A549 (cell line): ENCODE results near the gene SLC2A13. TPM values are rescaled to one million over a fixed set of nuclear protein-coding genes. Genes with fewer than 3 reads are reported as not detected.

Experiments
- ATAC-seq, 2 experiments: fragments of 200-7000 bp in 1 of 2; fragments of >200 bp in 1 of 2; cut with Nextera tagmentation in 1 of 2; cut with Tn5 transposase in 1 of 2; 3 replicates each; pipeline versions ENCODE4 v1.8.0 to v1.9.1; 2018 to 2020; ENCODE audit warnings: mild to moderate bottlenecking in 1 of 2, moderate library complexity in 1 of 2
- CTCF ChIA-PET: fragments of 300-600 bp; sonication (Branson Sonifier 250); formaldehyde crosslinking; extraction: SDS; loops from one replicate; lab custom pipeline; 2021; ENCODE audit warnings: antibody characterized with exemption, inconsistent platforms; lab: Yijun Ruan, JAX
- POLR2A ChIA-PET: fragments of 350-600 bp; formaldehyde crosslinking; extraction: SDS; loops from one replicate; lab custom pipeline; 2021; ENCODE audit warnings: antibody characterized with exemption, inconsistent platforms; lab: Yijun Ruan, JAX
- DNase-seq, 2 experiments: peaks; one replicate each; pipeline versions ENCODE4 v3.0.0 to v3.0.0-alpha.2; 2011 to 2016; ENCODE audit warnings: low read depth in 1 of 2, low spot score in 1 of 2
- FAIRE-seq: peaks from 2 replicates; lab custom pipeline; 2011; peaks lifted over from hg19 to GRCh38; lab: Jason Lieb, UNC
- H3K27ac ChIP-seq, 2 experiments: fragments of >200 bp; sonication (Bioruptor Twin); formaldehyde crosslinking; 3 replicates each; pipeline ENCODE4 v1.5.1; 2016 to 2017
- H3K4me1 ChIP-seq: fragments of >200 bp; sonication (Bioruptor Twin); formaldehyde crosslinking; 3 replicates; pipeline ENCODE4 v1.6.1; 2016
- H3K4me2 ChIP-seq: fragments of >200 bp; sonication (Bioruptor Twin); formaldehyde crosslinking; 3 replicates; pipeline ENCODE4 v1.6.1; 2016
- H3K4me3 ChIP-seq: fragments of >200 bp; sonication (Bioruptor Twin); formaldehyde crosslinking; 3 replicates; pipeline ENCODE4 v1.5.1; 2016
- H3K9me3 ChIP-seq: fragments of >200 bp; sonication (Bioruptor Twin); formaldehyde crosslinking; 3 replicates; pipeline ENCODE4 v1.6.1; 2016
- CHD4 ChIP-seq: fragments of 200-600 bp; sonication (generic); IDR thresholded peaks from 2 replicates; pipeline ENCODE4 v1.6.1; 2016; ENCODE audit warnings: antibody characterized with exemption, mild to moderate bottlenecking, borderline replicate concordance
- EHF ChIP-seq: fragments of 250-450 bp; sonication (Bioruptor Pico); IDR thresholded peaks from 2 replicates; pipeline ENCODE4 v1.5.0; 2020; ENCODE audit warnings: mild to moderate bottlenecking
- EP300 ChIP-seq, 2 experiments: fragments of >200 bp; sonication (Bioruptor Twin); formaldehyde crosslinking; IDR thresholded peaks; 2 replicates in 1 of 2; 3 replicates in 1 of 2; pipeline ENCODE4 v1.6.1; 2016 to 2017
- HDAC2 ChIP-seq: fragments of 200-600 bp; sonication (generic); IDR thresholded peaks from 2 replicates; pipeline ENCODE4 v1.6.1; 2016
- HMGXB4 ChIP-seq: fragments of 250-450 bp; sonication (Bioruptor Pico); IDR thresholded peaks from 2 replicates; pipeline ENCODE4 v1.5.0; 2021; ENCODE audit warnings: mild to moderate bottlenecking, moderate library complexity, borderline replicate concordance
- HOXB5 ChIP-seq: fragments of 250-450 bp; sonication (Bioruptor Pico); IDR thresholded peaks from 2 replicates; pipeline ENCODE4 v1.5.0; 2020; ENCODE audit warnings: mild to moderate bottlenecking, moderate library complexity
- JUN ChIP-seq, 2 experiments: fragments of >200 bp; sonication (Bioruptor Twin); formaldehyde crosslinking; IDR thresholded peaks; 2 replicates in 1 of 2; 3 replicates in 1 of 2; pipeline ENCODE4 v1.6.1; 2016 to 2017
- MAZ ChIP-seq: fragments of 150-350 bp; IDR thresholded peaks from 2 replicates; pipeline ENCODE4 v1.6.1; 2014; ENCODE audit warnings: antibody characterized with exemption, low read depth, low read length, borderline replicate concordance
- NFE2L2 ChIP-seq: fragments of 150-350 bp; conservative IDR thresholded peaks from 2 replicates; pipeline ENCODE4 v1.6.1; 2014; ENCODE audit warnings: low read length
- NPAS2 ChIP-seq: fragments of 250-450 bp; sonication (Bioruptor Pico); IDR thresholded peaks from 2 replicates; pipeline ENCODE4 v1.8.0; 2022; ENCODE audit warnings: mild to moderate bottlenecking, moderate library complexity, borderline replicate concordance
- NR3C1 ChIP-seq: fragments of >200 bp; sonication (Bioruptor Twin); formaldehyde crosslinking; IDR thresholded peaks from 3 replicates; pipeline ENCODE4 v1.6.1; 2017
- PHF8 ChIP-seq: fragments of 200-600 bp; sonication (generic); IDR thresholded peaks from 2 replicates; pipeline ENCODE4 v1.6.1; 2016; ENCODE audit warnings: low read depth, mild to moderate bottlenecking, antibody characterized with exemption, moderate library complexity, borderline replicate concordance
- POLR2A ChIP-seq: IDR thresholded peaks from 2 replicates; pipeline ENCODE4 v1.6.1; 2012; ENCODE audit warnings: mild to moderate bottlenecking, low read length
- POLR2AphosphoS2 ChIP-seq: conservative IDR thresholded peaks from 2 replicates; pipeline ENCODE4 v1.6.1; 2012; ENCODE audit warnings: low read length, improper control_type of control experiment, inconsistent platforms
- RFX5 ChIP-seq: fragments of 450-650 bp; IDR thresholded peaks from 2 replicates; pipeline ENCODE4 v1.7.1; 2014; ENCODE audit warnings: antibody characterized with exemption, mild to moderate bottlenecking, moderate library complexity
- RNF2 ChIP-seq: fragments of 200-600 bp; sonication (generic); IDR thresholded peaks from 2 replicates; pipeline ENCODE4 v1.6.1; 2016; ENCODE audit warnings: low read depth, mild to moderate bottlenecking, antibody characterized with exemption, moderate library complexity, borderline replicate concordance
- SMC3 ChIP-seq: fragments of >200 bp; sonication (Bioruptor Twin); formaldehyde crosslinking; IDR thresholded peaks from 3 replicates; pipeline ENCODE4 v1.6.1; 2018; ENCODE audit warnings: inconsistent platforms
- TFCP2L1 ChIP-seq: fragments of 250-450 bp; sonication (Bioruptor Pico); IDR thresholded peaks from 2 replicates; pipeline ENCODE4 v1.5.0; 2021; ENCODE audit warnings: mild to moderate bottlenecking
- USF2 ChIP-seq: fragments of 450-650 bp; IDR thresholded peaks from 2 replicates; pipeline ENCODE4 v1.6.1; 2014; ENCODE audit warnings: antibody characterized with exemption
- ZC3H11A ChIP-seq: fragments of 450-650 bp; IDR thresholded peaks from 2 replicates; pipeline ENCODE4 v1.6.1; 2014; ENCODE audit warnings: antibody characterized with exemption, mild to moderate bottlenecking
- ZNF302 ChIP-seq: fragments of 250-450 bp; sonication (Bioruptor Pico); IDR thresholded peaks from 2 replicates; pipeline ENCODE4 v1.9.0; 2021; ENCODE audit warnings: inconsistent platforms, mild to moderate bottlenecking, moderate library complexity
- ZSCAN20 ChIP-seq: fragments of 250-450 bp; sonication (Bioruptor Pico); IDR thresholded peaks from 2 replicates; pipeline ENCODE4 v1.8.0; 2022; ENCODE audit warnings: mild to moderate bottlenecking, moderate library complexity
- WGBS: methylation state at CpG from one replicate; pipeline ENCODE4 v1.1.6; 2017; ENCODE audit errors: missing lambda C conversion rate; 5-methylcytosine and 5-hydroxymethylcytosine counted together
- polyA plus RNA-seq, 4 experiments: library from polyadenylated mRNA; depleted of rRNA in 3 of 4; stranded (reverse); fragments of >200 nt; fragmentation: RNase III in 1 of 4; extraction: RNeasy Plus Mini Kit Qiagen cat#74134 plus additional on column Dnase treatment in 1 of 4; gene quantifications; 2 replicates in 3 of 4; 3 replicates in 1 of 4; pipeline ENCODE4 v1.2.3, GENCODE V29; 2011 to 2017
- TF ChIP-seq, protein P1 (sequence below): fragments of 200-600 bp; sonication (generic); IDR thresholded peaks from 2 replicates; pipeline ENCODE4 v1.6.1; 2016; ENCODE audit warnings: antibody characterized with exemption, mild to moderate bottlenecking, moderate library complexity
- TF ChIP-seq, protein P2 (sequence below): IDR thresholded peaks from 2 replicates; pipeline ENCODE4 v1.6.1; 2012

Gene SLC2A13
- polyA plus RNA-seq, 2 of the 4 experiments (the other 2 are of a cell fraction) = 4.5 to 8.2 TPM

DNA sequence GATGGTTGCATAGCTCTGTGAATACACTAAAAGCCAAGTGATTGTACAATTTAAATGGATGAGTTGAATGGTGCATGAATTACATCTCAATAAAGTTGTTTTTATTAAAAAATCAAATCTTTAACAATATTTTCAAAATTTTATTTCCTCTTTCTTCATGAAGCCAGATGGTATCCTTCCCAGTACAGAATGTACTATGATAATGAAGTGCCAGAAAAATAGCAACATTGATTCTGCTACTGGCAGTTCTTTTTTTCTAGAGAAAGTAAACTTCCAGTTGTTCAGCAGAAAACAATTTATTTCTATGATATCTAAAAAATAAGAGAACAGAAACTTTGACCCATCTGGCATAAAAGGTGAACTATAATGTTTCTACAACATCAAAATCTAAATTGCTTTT lies 61.5 kb downstream of the SLC2A13 start:
- CTCF ChIA-PET = no interaction called here
- DNase-seq (no peak), ATAC-seq (no peak), FAIRE-seq (no peak)
- no peak for TF ChIP-seq EP300 (IDR thresholded peaks at IDR 0.05)
- TF ChIP-seq POLR2AphosphoS2 = no peak
- no peak for TF ChIP-seq ZC3H11A
- TF ChIP-seq HMGXB4 (CRISPR knock-in tag) = no peak
- Histone ChIP-seq H3K27ac (no peak overlapping the region), H3K4me2 (no peak overlapping the region), H3K4me1 (0 out of 3 replicates have a peak, but pooled peaks cover 4% of the 10 kb centered on the region), H3K9me3 (no peaks in the 10 kb centered on the region), H3K4me3 (no peak overlapping the region)
- POLR2A ChIA-PET = no interaction called here

- WGBS = 83% methylated on average over 1 of the region's 1 CpG
- POLR2A ChIA-PET = no interaction called here
- TF ChIP-seq TFCP2L1 = no peak
- no peak for TF ChIP-seq RNF2
- Histone ChIP-seq H3K4me3 (no peak overlapping the region), H3K4me2 (no peak overlapping the region), H3K4me1 (peaks cover 11% of the 10 kb centered on the region), H3K27ac (no peak overlapping the region), H3K9me3 (no peaks in the 10 kb centered on the region)
- FAIRE-seq = no peak
- no peak for DNase-seq
- CTCF ChIA-PET = interaction anchor here (1.1 kb wide), 1 partner anchor 29 kb away, joined by 5 read pairs; no protein-coding TSS in a partner anchor
- no peak for ATAC-seq
Measured at GRCh38 chr12:40039598-40039997, 66.3 kb downstream of the SLC2A13 start.

GRCh38 chr12:40038619-40039018 lies 67.3 kb downstream of the SLC2A13 start:
- no peak for TF ChIP-seq EP300 (IDR thresholded peaks at IDR 0.05)
- no peak for TF ChIP-seq HDAC2
- no peak for TF ChIP-seq HOXB5 (CRISPR knock-in tag)
- TF ChIP-seq SMC3 = no peak
- no peak for TF ChIP-seq ZSCAN20 (CRISPR knock-in tag)
- TF ChIP-seq NR3C1 = no peak
- TF ChIP-seq, protein P1, sequence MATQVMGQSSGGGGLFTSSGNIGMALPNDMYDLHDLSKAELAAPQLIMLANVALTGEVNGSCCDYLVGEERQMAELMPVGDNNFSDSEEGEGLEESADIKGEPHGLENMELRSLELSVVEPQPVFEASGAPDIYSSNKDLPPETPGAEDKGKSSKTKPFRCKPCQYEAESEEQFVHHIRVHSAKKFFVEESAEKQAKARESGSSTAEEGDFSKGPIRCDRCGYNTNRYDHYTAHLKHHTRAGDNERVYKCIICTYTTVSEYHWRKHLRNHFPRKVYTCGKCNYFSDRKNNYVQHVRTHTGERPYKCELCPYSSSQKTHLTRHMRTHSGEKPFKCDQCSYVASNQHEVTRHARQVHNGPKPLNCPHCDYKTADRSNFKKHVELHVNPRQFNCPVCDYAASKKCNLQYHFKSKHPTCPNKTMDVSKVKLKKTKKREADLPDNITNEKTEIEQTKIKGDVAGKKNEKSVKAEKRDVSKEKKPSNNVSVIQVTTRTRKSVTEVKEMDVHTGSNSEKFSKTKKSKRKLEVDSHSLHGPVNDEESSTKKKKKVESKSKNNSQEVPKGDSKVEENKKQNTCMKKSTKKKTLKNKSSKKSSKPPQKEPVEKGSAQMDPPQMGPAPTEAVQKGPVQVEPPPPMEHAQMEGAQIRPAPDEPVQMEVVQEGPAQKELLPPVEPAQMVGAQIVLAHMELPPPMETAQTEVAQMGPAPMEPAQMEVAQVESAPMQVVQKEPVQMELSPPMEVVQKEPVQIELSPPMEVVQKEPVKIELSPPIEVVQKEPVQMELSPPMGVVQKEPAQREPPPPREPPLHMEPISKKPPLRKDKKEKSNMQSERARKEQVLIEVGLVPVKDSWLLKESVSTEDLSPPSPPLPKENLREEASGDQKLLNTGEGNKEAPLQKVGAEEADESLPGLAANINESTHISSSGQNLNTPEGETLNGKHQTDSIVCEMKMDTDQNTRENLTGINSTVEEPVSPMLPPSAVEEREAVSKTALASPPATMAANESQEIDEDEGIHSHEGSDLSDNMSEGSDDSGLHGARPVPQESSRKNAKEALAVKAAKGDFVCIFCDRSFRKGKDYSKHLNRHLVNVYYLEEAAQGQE = no peak
- no peak for TF ChIP-seq EHF (CRISPR knock-in tag)
- TF ChIP-seq ZNF302 (CRISPR knock-in tag) = no peak
- TF ChIP-seq JUN (IDR thresholded peaks at IDR 0.05) = no peak
- no peak for TF ChIP-seq PHF8
- no peak for TF ChIP-seq NPAS2 (CRISPR knock-in tag)
- TF ChIP-seq POLR2A = no peak
- TF ChIP-seq, protein P2, sequence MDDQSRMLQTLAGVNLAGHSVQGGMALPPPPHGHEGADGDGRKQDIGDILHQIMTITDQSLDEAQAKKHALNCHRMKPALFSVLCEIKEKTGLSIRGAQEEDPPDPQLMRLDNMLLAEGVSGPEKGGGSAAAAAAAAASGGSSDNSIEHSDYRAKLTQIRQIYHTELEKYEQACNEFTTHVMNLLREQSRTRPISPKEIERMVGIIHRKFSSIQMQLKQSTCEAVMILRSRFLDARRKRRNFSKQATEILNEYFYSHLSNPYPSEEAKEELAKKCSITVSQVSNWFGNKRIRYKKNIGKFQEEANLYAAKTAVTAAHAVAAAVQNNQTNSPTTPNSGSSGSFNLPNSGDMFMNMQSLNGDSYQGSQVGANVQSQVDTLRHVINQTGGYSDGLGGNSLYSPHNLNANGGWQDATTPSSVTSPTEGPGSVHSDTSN = no peak
- no peak for TF ChIP-seq USF2
- TF ChIP-seq NFE2L2 = no peak
- no peak for TF ChIP-seq RFX5
- TF ChIP-seq RNF2 = no peak
- TF ChIP-seq CHD4 = no peak
- no peak for TF ChIP-seq MAZ
- DNase-seq = no peak
- H3K9me3 ChIP-seq = no peaks in the 10 kb centered on the region
- WGBS = 89% methylated on average over 3 of the region's 3 CpGs
- ATAC-seq = no peak
- ChIA-PET POLR2A (no interaction called here), CTCF (interaction anchor here (1.2 kb wide), 1 partner anchor 28 kb away, joined by 5 read pairs; no protein-coding TSS in a partner anchor)
- no peak for FAIRE-seq
- H3K4me2 ChIP-seq = no peak overlapping the region
- H3K4me1 ChIP-seq = peaks cover 17% of the 10 kb centered on the region
- H3K27ac ChIP-seq = no peak overlapping the region
- H3K4me3 ChIP-seq = no peak overlapping the region
